ENCODE data around the gene FLT3. TPM values are rescaled to one million over a fixed set of nuclear protein-coding genes. Genes with fewer than 3 reads are reported as not detected.
A peak's percentile ranks its signal among the peaks of the same experiment; 100 is the strongest.

Gene FLT3
- total RNA-seq, 2 experiments from 2014 or later, result not detected

GRCh38 chr13:28049880-28050875 is 50.2 kb downstream of the FLT3 start:
- H3K36me3 Mint-ChIP-seq (ENCODE audit: low read depth), result no peaks in the 10 kb centered on the region
- H3K27ac Mint-ChIP-seq, result no peak overlapping the region
- no peak for TF ChIP-seq CTCF (IDR thresholded peaks at IDR 0.05)
- H3K9me3 Mint-ChIP-seq, result no peaks in the 10 kb centered on the region
- no peak overlapping the region for H3K4me3 Mint-ChIP-seq
- DNase-seq (no peak), ATAC-seq (no peak)
- peaks cover 10% of the 10 kb centered on the region for H3K27me3 Mint-ChIP-seq
- peaks cover 7% of the 10 kb centered on the region for H3K4me1 Mint-ChIP-seq (ENCODE audit: low read depth)
- ChIA-PET POLR2A (no interaction called here), CTCF (no interaction called here)
- intact Hi-C loops (cut with micrococcal nuclease), result no loop called here

- Mint-ChIP-seq H3K4me1 (ENCODE audit: low read depth) (peaks cover 7% of the 10 kb centered on the region), H3K9me3 (no peaks in the 10 kb centered on the region), H3K4me3 (no peak overlapping the region), H3K36me3 (ENCODE audit: low read depth) (no peaks in the 10 kb centered on the region), H3K27me3 (peaks cover 6% of the 10 kb centered on the region), H3K27ac (no peak overlapping the region)
- intact Hi-C loops (cut with micrococcal nuclease), result no loop called here
- ChIA-PET POLR2A (no interaction called here), CTCF (no interaction called here)
- no peak for ATAC-seq
- no peak for DNase-seq
- no peak for TF ChIP-seq CTCF (IDR thresholded peaks at IDR 0.05)
Measured at GRCh38 chr13:28049215-28049614, 51.2 kb downstream of the FLT3 start.

- POLR2A ChIA-PET, result no interaction called here
- Mint-ChIP-seq H3K4me3 (no peak overlapping the region), H3K27me3 (peaks cover 3% of the 10 kb centered on the region), H3K27ac (no peak overlapping the region), H3K9me3 (no peaks in the 10 kb centered on the region), H3K36me3 (ENCODE audit: low read depth) (no peaks in the 10 kb centered on the region), H3K4me1 (ENCODE audit: low read depth) (peaks cover 7% of the 10 kb centered on the region)
- intact Hi-C loops (cut with micrococcal nuclease), result no loop called here
- ATAC-seq (no peak), DNase-seq (no peak)
- no peak for TF ChIP-seq CTCF (IDR thresholded peaks at IDR 0.05)
- CTCF ChIA-PET, result no interaction called here
Measured at GRCh38 chr13:28048768-28049167, 51.6 kb downstream of the FLT3 start.

- no peak for TF ChIP-seq CTCF (IDR thresholded peaks at IDR 0.05)
- ChIA-PET CTCF (no interaction called here), POLR2A (no interaction called here)
- intact Hi-C loops (cut with micrococcal nuclease), result no loop called here
- Mint-ChIP-seq H3K36me3 (ENCODE audit: low read depth) (no peaks in the 10 kb centered on the region), H3K27ac (peak overlapping the region; percentile 15), H3K9me3 (no peaks in the 10 kb centered on the region), H3K27me3 (peaks cover 2% of the 10 kb centered on the region), H3K4me3 (no peak overlapping the region), H3K4me1 (ENCODE audit: low read depth) (peaks cover 7% of the 10 kb centered on the region)
- DNase-seq (no peak), ATAC-seq (peak; percentile 94)
Measured at GRCh38 chr13:28047757-28048388, 52.5 kb downstream of the FLT3 start.

- H3K4me3 Mint-ChIP-seq, result no peak overlapping the region
- intact Hi-C loops (cut with micrococcal nuclease), result no loop called here
- ATAC-seq (no peak), DNase-seq (no peak)
- no peak overlapping the region for H3K27ac Mint-ChIP-seq
- CTCF ChIA-PET, result no interaction called here
- no peaks in the 10 kb centered on the region for H3K9me3 Mint-ChIP-seq
- H3K4me1 Mint-ChIP-seq (ENCODE audit: low read depth), result peaks cover 7% of the 10 kb centered on the region
- H3K36me3 Mint-ChIP-seq (ENCODE audit: low read depth), result no peaks in the 10 kb centered on the region
- no peak for TF ChIP-seq CTCF (IDR thresholded peaks at IDR 0.05)
- POLR2A ChIA-PET, result no interaction called here
- H3K27me3 Mint-ChIP-seq, result peaks cover 2% of the 10 kb centered on the region
Measured at GRCh38 chr13:28046981-28047380, 53.4 kb downstream of the FLT3 start.
